Activated gamma-delta T cell treated with Interleukin-2 at 50 U/mL for 16 hours (primary cell): ENCODE data around the gene CENPP.

ENCODE experiments used
- DNase-seq: peaks from one replicate; pipeline ENCODE4 v3.0.0-alpha.2; 2020

CENPP gene

DNA sequence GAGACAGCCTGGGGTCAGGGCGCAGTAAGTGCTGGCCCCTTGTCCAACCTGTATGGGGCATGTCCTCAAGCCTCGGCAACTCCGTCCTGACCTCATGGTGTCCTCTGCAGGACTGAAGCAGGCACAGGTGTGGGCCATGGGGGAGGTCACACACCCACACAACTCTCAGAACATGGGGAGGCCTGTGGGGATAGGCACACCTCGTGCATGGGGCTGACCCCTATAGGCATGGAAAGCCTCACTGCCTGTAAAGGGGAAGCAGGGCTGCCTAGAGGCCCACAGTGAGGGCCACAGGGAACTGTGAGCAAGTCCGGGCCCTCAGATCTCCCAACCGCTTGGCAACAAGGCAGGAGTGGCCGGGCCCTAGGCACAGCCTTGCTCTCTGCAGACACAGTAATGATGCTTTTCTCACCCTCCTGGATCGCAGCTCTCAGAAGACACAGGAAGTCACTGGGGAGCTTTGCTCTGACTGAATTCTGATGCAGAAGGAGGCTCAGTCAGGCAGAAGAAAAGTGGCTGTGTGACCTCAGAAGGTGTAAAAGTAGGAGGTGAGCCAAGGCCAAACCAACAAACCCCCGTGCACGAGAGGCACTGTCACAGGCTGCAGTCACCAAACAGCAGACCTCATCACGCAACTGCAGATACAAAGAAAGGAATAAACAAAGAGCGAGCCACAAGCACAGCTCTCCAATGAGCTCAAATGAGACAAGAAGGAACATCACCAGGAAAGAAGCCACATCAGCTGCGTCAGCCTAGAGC lies 338.8 kb downstream of the CENPP start:
- DNase-seq, result peak; percentile 36

DNA sequence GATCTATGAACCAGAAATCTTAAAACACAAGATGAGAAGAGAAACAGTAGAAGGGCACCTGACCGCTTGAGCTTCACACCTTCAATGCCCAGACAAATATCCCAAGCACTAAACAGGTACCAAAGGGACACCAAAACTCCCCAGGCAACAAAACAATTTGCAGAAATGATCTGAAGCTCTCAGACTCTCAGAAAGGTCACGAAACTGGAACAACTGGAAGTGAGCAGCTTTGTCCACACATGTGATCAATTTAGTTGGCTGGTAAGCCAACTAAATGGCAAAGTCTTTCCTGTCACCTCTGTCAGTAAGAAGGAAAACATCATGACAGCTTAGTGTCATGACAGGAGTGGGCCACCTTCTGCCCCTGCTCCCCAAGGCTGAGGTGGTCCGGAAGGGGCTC lies 340.1 kb downstream of the CENPP start:
- DNase-seq, result no peak

DNA sequence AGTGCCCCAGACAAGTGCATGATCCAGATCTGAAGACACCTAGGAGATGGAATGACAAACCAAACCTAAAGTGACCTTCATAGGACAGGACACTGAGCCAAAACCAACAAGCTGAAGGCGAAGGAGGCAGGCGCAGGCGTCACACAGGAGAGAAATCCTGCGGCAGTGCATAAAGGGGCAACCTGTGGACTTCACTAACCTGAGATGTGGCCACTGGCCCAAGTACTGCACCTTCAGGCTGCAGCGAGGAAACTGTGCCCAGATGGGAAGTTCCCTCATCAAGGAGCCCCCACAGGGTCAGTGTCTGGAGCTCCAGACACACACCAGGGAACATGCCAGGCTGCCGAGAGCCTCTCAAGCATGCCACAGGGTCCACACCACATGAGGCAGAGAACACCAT lies 340.5 kb downstream of the CENPP start:
- no peak for DNase-seq

DNA sequence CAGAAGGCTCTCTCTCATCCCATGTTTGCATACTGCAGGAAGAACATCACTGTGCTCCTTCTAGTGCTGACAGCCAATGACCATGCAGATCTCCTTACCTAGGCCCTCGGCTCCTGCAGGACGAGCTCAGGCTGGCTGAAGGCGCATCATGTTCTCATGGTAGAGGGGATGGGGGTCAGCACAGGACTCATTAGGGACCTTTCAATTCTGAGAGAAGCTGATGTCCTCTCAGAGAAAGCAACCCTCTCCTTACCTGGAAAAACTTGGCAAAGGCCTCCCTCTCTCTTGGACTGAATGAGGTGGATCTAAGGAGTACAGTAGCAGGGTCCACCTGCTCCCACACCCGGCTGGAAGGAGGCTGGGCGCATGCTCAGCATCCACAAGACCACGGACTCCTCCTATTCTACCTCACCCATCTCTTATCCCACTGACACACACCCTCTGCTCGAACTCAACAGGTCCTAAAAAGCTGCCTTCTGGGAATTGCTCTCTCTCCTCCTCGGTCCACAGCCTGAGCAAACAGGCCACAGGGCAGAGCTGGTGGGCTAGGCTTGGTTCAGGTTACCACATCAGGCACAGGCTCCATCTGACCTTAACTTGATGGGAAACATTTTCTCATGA lies 341.3 kb downstream of the CENPP start:
- DNase-seq, result no peak

DNA sequence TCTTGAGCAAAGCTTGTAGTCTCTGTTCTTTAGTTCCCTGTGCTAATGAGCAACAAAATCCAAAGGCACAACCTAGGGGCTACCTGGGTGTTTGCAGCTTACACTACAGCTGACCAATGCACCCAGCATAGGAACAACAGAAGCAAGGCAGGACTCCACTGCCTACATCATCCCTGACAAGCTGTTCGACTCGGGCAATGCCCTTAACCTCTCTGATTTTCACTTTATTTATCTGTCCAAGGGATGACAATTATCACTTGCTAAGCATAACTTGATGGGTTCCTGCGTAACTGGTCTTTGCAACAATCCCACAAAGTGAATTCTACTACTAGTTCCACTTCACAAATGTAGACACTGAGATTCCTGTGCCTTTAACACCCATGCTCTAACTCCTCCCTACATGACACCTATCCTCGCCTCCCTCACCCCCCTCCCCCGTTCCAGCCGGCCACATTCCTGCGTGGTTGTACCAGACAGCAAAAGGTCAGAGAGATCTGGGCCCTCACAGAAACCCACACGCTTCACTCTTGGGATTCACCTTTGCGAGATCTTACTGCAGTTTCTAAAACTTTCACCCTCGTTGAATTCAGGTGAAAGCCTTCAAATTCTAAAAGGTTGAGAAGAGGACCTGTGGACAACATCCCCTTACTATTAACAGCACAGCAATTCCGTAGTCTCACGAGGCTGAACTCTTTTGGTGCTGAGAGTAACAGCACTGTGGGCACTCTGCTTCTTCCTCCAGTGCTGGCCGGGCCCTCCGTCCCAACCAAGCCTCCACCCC lies 343.2 kb downstream of the CENPP start:
- DNase-seq, result no peak

DNA sequence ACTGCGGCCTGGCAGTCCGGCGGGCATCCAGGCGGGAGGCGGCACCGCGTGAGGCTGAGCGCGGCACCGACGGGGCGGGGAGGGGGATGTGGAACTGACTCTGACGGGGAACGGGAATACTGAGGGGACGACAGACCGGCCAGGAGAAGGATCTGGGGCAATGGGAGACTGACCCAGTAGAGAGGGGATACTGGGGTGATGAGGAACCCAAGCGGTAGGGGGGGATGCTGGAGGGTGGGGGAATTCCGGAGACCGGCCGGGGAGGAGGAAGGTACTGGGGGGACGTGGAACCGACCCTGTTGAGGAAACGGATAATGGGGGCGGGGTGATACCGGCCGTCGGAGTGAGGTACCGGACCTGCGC lies 343.8 kb downstream of the CENPP start:
- DNase-seq, result peak; percentile 25
